Measurements from ENCODE around the gene PPP1R26. TPM values are rescaled to one million over a fixed set of nuclear protein-coding genes. Genes with fewer than 3 reads are reported as not detected.

The PPP1R26 gene
- total RNA-seq, 1 experiment from 2014 or later, result 41.0 TPM

Other genes with a start within 250 kb of the PPP1R26 start
- 105 and 115 TPM in 2 replicates for gene MRPS2, start 20.9 kb downstream of the PPP1R26 start, total RNA-seq (2014; rRNA removed; shearing (Covaris generic))
- gene LCN1, start 41.7 kb downstream of the PPP1R26 start, total RNA-seq (2014; rRNA removed; shearing (Covaris generic)), result not detected in 2 replicates
- gene OBP2A, start 66.3 kb downstream of the PPP1R26 start, total RNA-seq (2014; rRNA removed; shearing (Covaris generic)), result not detected in 2 replicates
- not detected in 2 replicates for gene PAEP, start 82.0 kb downstream of the PPP1R26 start, total RNA-seq (2014; rRNA removed; shearing (Covaris generic))
- not detected in 2 replicates for gene GLT6D1, start 159.8 kb downstream of the PPP1R26 start, total RNA-seq (2014; rRNA removed; shearing (Covaris generic))
- gene LCN9, start 183.5 kb downstream of the PPP1R26 start, total RNA-seq (2014; rRNA removed; shearing (Covaris generic)), result not detected in 2 replicates
- gene SOHLH1, start 219.7 kb downstream of the PPP1R26 start, total RNA-seq (2014; rRNA removed; shearing (Covaris generic)), result not detected in 2 replicates
- not detected in 2 replicates for gene KCNT1, start 222.4 kb downstream of the PPP1R26 start, total RNA-seq (2014; rRNA removed; shearing (Covaris generic))